ENCODE data around the gene HEPH.
"Not testable (repeated sequence)": the region's sequence is repeated elsewhere in the genome, so short reads cannot be mapped to it uniquely, and the experiment has no call there.

Gene HEPH, protein sequence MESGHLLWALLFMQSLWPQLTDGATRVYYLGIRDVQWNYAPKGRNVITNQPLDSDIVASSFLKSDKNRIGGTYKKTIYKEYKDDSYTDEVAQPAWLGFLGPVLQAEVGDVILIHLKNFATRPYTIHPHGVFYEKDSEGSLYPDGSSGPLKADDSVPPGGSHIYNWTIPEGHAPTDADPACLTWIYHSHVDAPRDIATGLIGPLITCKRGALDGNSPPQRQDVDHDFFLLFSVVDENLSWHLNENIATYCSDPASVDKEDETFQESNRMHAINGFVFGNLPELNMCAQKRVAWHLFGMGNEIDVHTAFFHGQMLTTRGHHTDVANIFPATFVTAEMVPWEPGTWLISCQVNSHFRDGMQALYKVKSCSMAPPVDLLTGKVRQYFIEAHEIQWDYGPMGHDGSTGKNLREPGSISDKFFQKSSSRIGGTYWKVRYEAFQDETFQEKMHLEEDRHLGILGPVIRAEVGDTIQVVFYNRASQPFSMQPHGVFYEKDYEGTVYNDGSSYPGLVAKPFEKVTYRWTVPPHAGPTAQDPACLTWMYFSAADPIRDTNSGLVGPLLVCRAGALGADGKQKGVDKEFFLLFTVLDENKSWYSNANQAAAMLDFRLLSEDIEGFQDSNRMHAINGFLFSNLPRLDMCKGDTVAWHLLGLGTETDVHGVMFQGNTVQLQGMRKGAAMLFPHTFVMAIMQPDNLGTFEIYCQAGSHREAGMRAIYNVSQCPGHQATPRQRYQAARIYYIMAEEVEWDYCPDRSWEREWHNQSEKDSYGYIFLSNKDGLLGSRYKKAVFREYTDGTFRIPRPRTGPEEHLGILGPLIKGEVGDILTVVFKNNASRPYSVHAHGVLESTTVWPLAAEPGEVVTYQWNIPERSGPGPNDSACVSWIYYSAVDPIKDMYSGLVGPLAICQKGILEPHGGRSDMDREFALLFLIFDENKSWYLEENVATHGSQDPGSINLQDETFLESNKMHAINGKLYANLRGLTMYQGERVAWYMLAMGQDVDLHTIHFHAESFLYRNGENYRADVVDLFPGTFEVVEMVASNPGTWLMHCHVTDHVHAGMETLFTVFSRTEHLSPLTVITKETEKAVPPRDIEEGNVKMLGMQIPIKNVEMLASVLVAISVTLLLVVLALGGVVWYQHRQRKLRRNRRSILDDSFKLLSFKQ

DNA sequence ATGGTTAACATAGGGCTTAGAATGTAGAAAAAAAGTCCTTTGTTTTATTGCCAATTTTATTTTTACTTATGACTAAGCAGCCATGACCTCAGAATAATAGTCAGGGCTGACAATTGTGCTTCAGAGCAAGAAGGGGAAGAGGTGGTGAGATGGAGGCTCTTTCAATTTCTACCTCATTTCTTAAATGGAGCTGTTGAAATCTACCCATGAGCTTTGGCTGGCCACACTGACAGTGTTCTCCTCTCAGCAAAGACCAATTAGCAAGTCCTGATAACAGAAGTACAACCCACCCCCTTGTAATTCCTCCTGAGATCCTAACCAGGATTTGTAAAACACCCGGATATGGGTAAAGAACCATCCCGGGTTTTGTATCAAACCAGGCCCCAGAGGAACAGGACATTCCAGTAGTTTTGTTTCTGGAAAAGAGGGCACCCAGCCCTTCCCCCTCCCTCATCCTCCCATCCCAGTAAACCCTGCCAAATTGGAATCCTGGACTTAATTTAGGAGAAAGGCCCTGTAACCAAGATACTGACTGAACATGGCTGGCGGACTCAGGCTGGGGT lies at the start of gene HEPH:
Gene HEPH (plus strand): TSS at position 399 of the 563 bp plus-strand sequence. CDS start 6,324 bp downstream, outside the sequence.
- DNase-seq (ENCODE audit: low read depth) = peak; percentile 13
- TF ChIP-seq, protein P1, sequence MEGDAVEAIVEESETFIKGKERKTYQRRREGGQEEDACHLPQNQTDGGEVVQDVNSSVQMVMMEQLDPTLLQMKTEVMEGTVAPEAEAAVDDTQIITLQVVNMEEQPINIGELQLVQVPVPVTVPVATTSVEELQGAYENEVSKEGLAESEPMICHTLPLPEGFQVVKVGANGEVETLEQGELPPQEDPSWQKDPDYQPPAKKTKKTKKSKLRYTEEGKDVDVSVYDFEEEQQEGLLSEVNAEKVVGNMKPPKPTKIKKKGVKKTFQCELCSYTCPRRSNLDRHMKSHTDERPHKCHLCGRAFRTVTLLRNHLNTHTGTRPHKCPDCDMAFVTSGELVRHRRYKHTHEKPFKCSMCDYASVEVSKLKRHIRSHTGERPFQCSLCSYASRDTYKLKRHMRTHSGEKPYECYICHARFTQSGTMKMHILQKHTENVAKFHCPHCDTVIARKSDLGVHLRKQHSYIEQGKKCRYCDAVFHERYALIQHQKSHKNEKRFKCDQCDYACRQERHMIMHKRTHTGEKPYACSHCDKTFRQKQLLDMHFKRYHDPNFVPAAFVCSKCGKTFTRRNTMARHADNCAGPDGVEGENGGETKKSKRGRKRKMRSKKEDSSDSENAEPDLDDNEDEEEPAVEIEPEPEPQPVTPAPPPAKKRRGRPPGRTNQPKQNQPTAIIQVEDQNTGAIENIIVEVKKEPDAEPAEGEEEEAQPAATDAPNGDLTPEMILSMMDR (IDR thresholded peaks at IDR 0.05; ENCODE audit: insufficient read depth, low read depth, low read length, missing control alignments) = no peak
- H3K4me3 ChIP-seq (ENCODE audit: low read depth, low read length) = no peak within 1 kb of the TSS

DNA sequence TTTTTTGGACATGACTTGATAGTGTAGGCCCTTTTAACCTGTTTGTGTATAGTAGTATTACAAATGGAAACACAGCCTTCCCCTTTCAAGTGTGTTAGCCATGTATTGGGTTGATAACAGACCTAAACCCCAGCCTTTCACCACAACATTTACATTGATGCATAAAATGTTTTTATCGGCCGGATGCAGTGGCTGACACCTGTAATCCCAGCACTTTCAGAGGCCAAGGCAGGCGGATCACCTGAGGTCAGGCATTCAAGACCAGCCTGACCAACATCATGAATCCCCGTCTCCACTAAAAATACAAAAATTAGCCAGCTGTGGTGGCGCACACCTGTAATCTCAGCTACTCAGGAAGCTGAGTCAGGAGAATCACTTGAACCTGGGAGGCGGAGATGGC lies 45.3 kb upstream of the HEPH start:
- not testable (repeated sequence) for DNase-seq (ENCODE audit: low read depth); H3K4me3 ChIP-seq (ENCODE audit: low read depth, low read length)

DNA sequence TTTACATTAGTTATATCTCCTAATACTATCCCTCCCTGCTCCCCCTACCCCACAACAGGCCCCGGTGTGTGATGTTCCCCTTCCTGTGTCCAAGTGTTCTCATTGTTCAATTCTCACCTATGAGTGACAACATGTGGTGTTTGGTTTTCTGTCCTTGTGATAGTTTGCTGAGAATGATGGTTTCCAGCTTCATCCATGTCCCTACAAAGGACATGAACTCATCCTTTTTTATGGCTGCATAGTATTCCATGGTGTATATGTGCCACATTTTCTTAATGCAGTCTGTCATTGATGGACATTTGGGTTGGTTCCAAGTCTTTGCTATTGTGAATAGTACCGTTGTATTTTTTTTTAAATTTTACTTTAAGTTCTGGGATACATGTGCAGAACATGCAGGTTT lies 42.7 kb upstream of the HEPH start:
- DNase-seq (ENCODE audit: low read depth); H3K4me3 ChIP-seq (ENCODE audit: low read depth, low read length): not testable (repeated sequence)

DNA sequence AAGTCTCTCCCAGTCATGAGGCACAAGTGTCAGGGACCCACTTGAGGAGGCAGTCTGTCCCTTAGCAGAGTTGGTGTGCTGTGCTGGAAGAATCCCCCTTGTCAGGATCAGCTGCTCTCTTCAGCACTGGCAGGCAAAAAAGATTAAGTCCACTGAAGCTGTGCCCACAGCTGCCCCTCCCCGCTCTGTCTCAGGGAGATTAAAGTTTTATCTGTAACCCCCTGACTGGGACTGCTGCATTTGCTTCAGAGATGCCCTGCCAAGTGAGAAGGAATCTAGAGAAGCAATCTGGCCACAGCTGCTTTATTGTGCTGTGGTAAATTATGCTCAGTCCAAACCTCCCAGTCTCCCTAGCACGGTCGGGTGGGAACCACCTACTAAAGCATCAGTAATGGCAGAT lies 37.4 kb upstream of the HEPH start:
- no peak overlapping the region for H3K4me3 ChIP-seq (ENCODE audit: low read depth, low read length)
- TF ChIP-seq, protein P1 (IDR thresholded peaks at IDR 0.05; ENCODE audit: insufficient read depth, low read depth, low read length, missing control alignments) = no peak
- DNase-seq (ENCODE audit: low read depth) = no peak

DNA sequence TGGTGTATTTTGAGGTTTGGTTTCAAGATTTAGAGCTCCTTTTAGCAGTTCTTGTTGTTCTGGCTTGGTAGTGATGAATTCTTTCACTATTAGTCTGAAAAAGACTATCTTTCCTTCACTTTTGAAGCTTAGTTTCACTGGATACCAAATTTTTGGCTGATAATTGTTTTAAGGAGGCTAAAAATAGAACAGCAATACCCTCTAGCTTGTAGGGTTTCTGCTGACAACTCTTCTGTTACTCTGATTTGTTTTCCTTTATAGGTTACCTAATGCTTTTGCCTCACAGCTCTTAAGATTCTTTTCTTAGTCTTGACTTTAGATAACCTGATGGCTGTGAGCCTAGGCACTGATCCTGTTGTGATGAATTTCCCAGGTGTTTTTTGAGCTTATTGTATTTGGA lies 33.6 kb upstream of the HEPH start:
- no peak for DNase-seq (ENCODE audit: low read depth)
- no peak overlapping the region for H3K4me3 ChIP-seq (ENCODE audit: low read depth, low read length)
- TF ChIP-seq, protein P1 (IDR thresholded peaks at IDR 0.05; ENCODE audit: insufficient read depth, low read depth, low read length, missing control alignments) = no peak

DNA sequence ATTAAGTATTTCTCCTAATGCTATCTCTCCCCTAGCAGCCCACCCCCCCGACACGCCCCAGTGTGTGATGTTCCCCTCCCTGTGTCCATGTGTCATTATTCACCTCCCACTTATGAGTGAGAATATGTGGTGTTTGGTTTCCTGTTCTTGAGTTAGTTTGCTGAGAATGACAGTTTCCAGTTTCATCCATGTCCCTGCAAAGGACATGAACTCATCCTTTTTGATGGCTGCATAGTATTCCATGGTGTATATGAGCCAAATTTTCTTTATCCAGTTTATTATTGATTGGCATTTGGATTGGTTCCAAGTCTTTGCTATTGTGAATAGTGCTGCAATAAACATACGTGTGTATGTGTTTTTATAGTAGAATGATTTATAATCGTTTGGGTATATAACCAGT lies 28.8 kb upstream of the HEPH start:
- not testable (repeated sequence) for H3K4me3 ChIP-seq (ENCODE audit: low read depth, low read length); DNase-seq (ENCODE audit: low read depth)

DNA sequence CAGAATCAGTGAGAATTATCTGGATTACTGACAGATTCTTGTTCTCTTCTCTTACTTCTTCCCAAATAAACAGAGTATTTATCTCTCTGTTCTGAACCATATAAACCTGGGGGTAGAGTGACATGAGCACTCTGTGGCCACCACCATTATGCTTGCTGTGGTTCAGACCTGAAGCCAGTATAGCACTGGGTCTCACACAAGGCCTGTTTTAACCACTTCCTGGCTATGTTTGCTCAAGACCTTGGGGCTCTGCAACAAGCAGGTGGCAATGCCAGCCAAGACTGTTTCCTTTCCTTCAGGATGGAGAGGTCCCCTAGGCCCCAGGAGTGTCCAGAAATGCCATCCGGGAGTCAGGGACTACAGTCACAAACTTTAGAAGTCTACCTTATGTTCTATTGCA lies 21.7 kb upstream of the HEPH start:
- TF ChIP-seq, protein P1 (IDR thresholded peaks at IDR 0.05; ENCODE audit: insufficient read depth, low read depth, low read length, missing control alignments) = no peak
- H3K4me3 ChIP-seq (ENCODE audit: low read depth, low read length) = no peak overlapping the region
- no peak for DNase-seq (ENCODE audit: low read depth)

DNA sequence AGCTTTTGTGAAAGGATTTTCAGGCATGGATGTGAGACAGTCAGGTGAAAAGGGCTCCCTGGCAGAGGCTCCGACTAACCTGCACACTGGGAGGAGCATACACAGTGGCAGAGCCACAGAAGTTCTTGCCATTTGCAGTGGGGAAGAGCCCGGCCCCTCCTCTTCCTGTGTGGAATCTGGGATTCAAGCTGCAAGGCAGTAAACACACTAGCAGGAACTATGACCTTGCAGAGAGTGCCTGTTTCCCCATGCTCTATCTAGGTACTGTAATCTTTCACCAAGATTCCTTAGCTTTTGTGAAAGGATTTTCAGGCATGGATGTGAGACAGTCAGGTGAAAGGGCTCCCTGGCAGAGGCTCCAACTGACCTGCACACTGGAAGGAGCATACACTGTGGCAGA lies 19.8 kb upstream of the HEPH start:
- DNase-seq (ENCODE audit: low read depth) = no peak
- TF ChIP-seq, protein P1 (IDR thresholded peaks at IDR 0.05; ENCODE audit: insufficient read depth, low read depth, low read length, missing control alignments) = no peak
- H3K4me3 ChIP-seq (ENCODE audit: low read depth, low read length) = no peak overlapping the region
